Activated CD4-positive, alpha-beta T cell treated with anti-CD3 and anti-CD28 coated beads, Interleukin-2, amount 10 ng/mL, durations not matched to agents 24 days and 14 days (primary cell): ENCODE measurements around the gene USP54. TPM values are rescaled to one million over a fixed set of nuclear protein-coding genes. Genes with fewer than 3 reads are reported as not detected.
"Not testable (repeated sequence)": the region's sequence is repeated elsewhere in the genome, so short reads cannot be mapped to it uniquely, and the experiment has no call there.

Experiments used
- DNase-seq: peaks from one replicate; pipeline ENCODE4 v3.0.0; 2022
- H3K27ac Mint-ChIP-seq: one replicate; pipeline ENCODE4 v1.8.0; 2022; ENCODE audit warnings: mild to moderate bottlenecking, mixed read lengths
- H3K27me3 Mint-ChIP-seq: one replicate; pipeline ENCODE4 v1.8.0; 2022; ENCODE audit warnings: mixed read lengths
- H3K36me3 Mint-ChIP-seq: one replicate; pipeline ENCODE4 v1.8.0; 2022; ENCODE audit warnings: low read depth, mild to moderate bottlenecking, mixed read lengths
- H3K4me1 Mint-ChIP-seq: one replicate; pipeline ENCODE4 v1.8.0; 2021; ENCODE audit warnings: mixed read lengths
- H3K4me3 Mint-ChIP-seq: one replicate; pipeline ENCODE4 v1.8.0; 2022; ENCODE audit warnings: mild to moderate bottlenecking, moderate library complexity, mixed read lengths
- H3K9me3 Mint-ChIP-seq: one replicate; pipeline ENCODE4 v1.8.0; 2021; ENCODE audit warnings: mixed read lengths
- intact Hi-C: fragments of 100-400 bp; cut with micrococcal nuclease; formaldehyde crosslinking; loops from one replicate; pipeline ENCODE4 v1.15.1; 2023
- total RNA-seq: library from RNA; stranded (reverse); gene quantifications from 2 replicates; pipeline ENCODE4 v1.2.3, GENCODE V29; 2022

USP54 gene, protein sequence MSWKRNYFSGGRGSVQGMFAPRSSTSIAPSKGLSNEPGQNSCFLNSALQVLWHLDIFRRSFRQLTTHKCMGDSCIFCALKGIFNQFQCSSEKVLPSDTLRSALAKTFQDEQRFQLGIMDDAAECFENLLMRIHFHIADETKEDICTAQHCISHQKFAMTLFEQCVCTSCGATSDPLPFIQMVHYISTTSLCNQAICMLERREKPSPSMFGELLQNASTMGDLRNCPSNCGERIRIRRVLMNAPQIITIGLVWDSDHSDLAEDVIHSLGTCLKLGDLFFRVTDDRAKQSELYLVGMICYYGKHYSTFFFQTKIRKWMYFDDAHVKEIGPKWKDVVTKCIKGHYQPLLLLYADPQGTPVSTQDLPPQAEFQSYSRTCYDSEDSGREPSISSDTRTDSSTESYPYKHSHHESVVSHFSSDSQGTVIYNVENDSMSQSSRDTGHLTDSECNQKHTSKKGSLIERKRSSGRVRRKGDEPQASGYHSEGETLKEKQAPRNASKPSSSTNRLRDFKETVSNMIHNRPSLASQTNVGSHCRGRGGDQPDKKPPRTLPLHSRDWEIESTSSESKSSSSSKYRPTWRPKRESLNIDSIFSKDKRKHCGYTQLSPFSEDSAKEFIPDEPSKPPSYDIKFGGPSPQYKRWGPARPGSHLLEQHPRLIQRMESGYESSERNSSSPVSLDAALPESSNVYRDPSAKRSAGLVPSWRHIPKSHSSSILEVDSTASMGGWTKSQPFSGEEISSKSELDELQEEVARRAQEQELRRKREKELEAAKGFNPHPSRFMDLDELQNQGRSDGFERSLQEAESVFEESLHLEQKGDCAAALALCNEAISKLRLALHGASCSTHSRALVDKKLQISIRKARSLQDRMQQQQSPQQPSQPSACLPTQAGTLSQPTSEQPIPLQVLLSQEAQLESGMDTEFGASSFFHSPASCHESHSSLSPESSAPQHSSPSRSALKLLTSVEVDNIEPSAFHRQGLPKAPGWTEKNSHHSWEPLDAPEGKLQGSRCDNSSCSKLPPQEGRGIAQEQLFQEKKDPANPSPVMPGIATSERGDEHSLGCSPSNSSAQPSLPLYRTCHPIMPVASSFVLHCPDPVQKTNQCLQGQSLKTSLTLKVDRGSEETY (N-terminal part only)
- total RNA-seq, result 7.3 and 7.8 TPM in 2 replicates

DNA sequence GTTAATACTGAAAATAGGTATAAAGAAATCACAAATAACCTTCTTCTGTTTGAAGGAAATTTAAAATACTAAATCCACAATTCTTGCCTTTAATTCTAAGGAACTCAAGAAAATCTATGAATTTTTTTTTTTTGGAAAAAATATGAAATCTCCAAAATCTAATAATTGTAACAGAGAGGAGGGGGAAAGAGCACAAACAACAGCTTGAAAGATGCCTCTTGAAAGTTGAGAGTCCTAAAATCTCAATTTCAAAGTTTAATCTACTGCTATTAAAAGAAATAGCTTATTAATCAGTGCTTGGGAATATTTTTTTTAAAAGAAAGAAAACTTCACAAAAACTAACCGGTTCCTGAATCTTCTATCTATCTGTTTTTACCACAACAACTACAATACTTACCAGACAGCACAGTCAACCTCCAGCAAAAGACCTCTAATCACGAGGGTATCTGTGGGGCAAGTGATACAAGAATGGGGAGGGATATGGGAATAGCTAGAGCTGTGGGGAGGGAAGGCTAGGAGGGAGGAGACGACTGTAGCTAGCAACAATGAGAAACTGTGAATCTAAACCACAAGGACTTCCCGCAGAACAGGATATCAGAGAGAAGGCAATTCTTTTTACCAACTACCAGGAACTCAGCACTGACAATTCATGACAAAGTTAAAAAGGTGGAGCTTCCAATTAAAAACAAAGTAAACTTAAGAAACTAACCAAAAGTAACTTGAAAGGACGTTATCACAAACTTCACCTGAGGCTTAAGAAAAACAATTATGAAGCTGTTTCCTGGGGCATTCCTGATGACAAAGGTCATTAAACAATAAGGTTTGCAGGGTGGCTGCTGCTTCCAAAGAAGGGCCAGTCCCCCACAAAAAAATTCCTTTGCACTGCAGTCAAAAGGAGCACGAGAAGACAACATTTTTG is at the start of gene USP54:
Gene USP54, minus strand, starts transcription at position 462 of the 919 bp plus-strand sequence. CDS start 15,684 bp downstream, outside the sequence.
- no peaks in the 10 kb centered on the region for H3K36me3 Mint-ChIP-seq
- peak within 1 kb of the TSS; percentile 72 for H3K4me3 Mint-ChIP-seq
- peak; percentile 75 for DNase-seq
- peaks cover 19% of the 10 kb centered on the region for H3K4me1 Mint-ChIP-seq
- H3K27me3 Mint-ChIP-seq, result no peaks in the 10 kb centered on the region
- intact Hi-C loops, result no loop called here
- peak within 1 kb of the TSS; percentile 63 for H3K27ac Mint-ChIP-seq
- no peaks in the 10 kb centered on the region for H3K9me3 Mint-ChIP-seq

GRCh38 chr10:73639286-73639685 is 48.1 kb upstream of the USP54 start:
- no peaks in the 10 kb centered on the region for H3K9me3 Mint-ChIP-seq

GRCh38 chr10:73635781-73636180 is 44.6 kb upstream of the USP54 start:
- no peak for DNase-seq
- no peak overlapping the region for H3K4me3 Mint-ChIP-seq
- H3K27me3 Mint-ChIP-seq, result peaks cover 6% of the 10 kb centered on the region
- H3K4me1 Mint-ChIP-seq, result no peaks in the 10 kb centered on the region
- no peaks in the 10 kb centered on the region for H3K9me3 Mint-ChIP-seq
- intact Hi-C loops, result no loop called here
- no peak overlapping the region for H3K27ac Mint-ChIP-seq
- no peaks in the 10 kb centered on the region for H3K36me3 Mint-ChIP-seq

More at GRCh38 chr10:73639286-73639685, 48.1 kb upstream of the USP54 start:
- intact Hi-C loops, result no loop called here
- no peak for DNase-seq
- Mint-ChIP-seq H3K27me3 (peaks cover 4% of the 10 kb centered on the region), H3K36me3 (no peaks in the 10 kb centered on the region), H3K4me1 (peaks cover 8% of the 10 kb centered on the region), H3K27ac (no peak overlapping the region), H3K4me3 (no peak overlapping the region)

- Mint-ChIP-seq H3K9me3 (no peaks in the 10 kb centered on the region), H3K27ac (no peak overlapping the region), H3K27me3 (peaks cover 6% of the 10 kb centered on the region), H3K4me3 (no peak overlapping the region), H3K36me3 (no peaks in the 10 kb centered on the region), H3K4me1 (no peaks in the 10 kb centered on the region)
- DNase-seq, result no peak
- intact Hi-C loops, result no loop called here
Observed at GRCh38 chr10:73634421-73634820, 43.3 kb upstream of the USP54 start.

DNA sequence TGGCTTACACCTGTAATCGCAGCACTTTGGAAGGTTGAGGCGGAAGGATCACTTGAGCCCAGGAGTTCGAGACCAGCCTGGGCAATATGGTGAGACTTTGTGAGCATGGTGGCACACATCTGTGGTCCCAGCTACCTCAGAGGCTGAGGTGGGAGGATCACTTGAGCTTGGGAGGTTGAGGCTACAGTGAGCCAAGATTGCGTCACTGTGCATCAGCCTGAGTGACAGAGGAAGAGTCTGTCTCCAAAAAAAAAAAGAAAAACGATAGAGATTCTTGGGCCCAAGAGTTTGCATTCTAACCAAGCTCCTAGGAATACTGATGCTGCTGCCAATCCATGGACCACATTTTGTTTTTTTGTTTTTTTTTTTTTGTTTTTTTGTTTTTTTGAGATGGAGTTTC is 38.0 kb upstream of the USP54 start:
- Mint-ChIP-seq H3K27me3 (peaks cover 3% of the 10 kb centered on the region), H3K9me3 (no peaks in the 10 kb centered on the region), H3K36me3 (peaks cover 3% of the 10 kb centered on the region), H3K4me3 (no peak overlapping the region), H3K27ac (no peak overlapping the region), H3K4me1 (peaks cover 16% of the 10 kb centered on the region)
- DNase-seq, result no peak
- intact Hi-C loops, result loop anchor here (5.0 kb wide), 3 partner anchors 113 to 272 kb away; partner anchors contain the start of genes ANXA7, CFAP70 and SEC24C

DNA sequence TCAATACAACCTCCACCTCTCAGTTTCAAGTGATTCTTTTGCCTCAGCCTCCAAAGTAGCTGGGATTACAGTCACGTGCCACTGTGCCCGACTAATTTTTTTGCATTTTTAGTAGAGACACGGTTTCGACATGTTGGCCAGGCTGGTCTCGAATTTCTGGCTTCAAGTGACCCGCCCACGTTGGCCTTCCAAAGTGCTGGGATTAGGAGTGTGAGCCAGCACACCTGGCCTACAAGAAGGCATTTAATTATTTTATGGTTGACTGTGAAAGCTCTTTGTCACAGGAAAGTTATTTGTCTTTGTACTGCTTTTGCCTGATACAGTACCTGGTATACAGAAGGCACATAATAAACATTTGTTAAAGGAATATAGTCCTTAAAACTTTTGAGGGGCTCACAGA is 37.3 kb upstream of the USP54 start:
- H3K9me3 Mint-ChIP-seq, result no peaks in the 10 kb centered on the region
- H3K36me3 Mint-ChIP-seq, result peaks cover 3% of the 10 kb centered on the region
- no peak overlapping the region for H3K27ac Mint-ChIP-seq
- intact Hi-C loops, result loop anchor here (5.0 kb wide), 3 partner anchors 114 to 271 kb away; partner anchors contain the start of genes ANXA7, CFAP70 and SEC24C
- no peaks in the 10 kb centered on the region for H3K27me3 Mint-ChIP-seq
- H3K4me1 Mint-ChIP-seq, result peaks cover 16% of the 10 kb centered on the region
- H3K4me3 Mint-ChIP-seq, result no peak overlapping the region
- no peak for DNase-seq

GRCh38 chr10:73627300-73627699 is 36.2 kb upstream of the USP54 start:
- Mint-ChIP-seq H3K36me3 (peaks cover 3% of the 10 kb centered on the region), H3K27ac (no peak overlapping the region), H3K27me3 (no peaks in the 10 kb centered on the region), H3K9me3 (no peaks in the 10 kb centered on the region), H3K4me1 (peaks cover 16% of the 10 kb centered on the region), H3K4me3 (peak overlapping the region; percentile 96)
- no peak for DNase-seq
- intact Hi-C loops, result loop anchor here (5.0 kb wide), 3 partner anchors 115 to 270 kb away; partner anchors contain the start of genes ANXA7, CFAP70 and SEC24C

GRCh38 chr10:73625884-73626752 is 35.0 kb upstream of the USP54 start:
- intact Hi-C loops, result loop anchor here (1.0 to 5.0 kb wide), 5 partner anchors 116 to 379 kb away; partner anchors contain the start of genes ANXA7, CFAP70, DNAJC9 and PPP3CB
- H3K4me3 Mint-ChIP-seq, result peak overlapping the region; percentile 96
- peaks cover 3% of the 10 kb centered on the region for H3K36me3 Mint-ChIP-seq

DNA sequence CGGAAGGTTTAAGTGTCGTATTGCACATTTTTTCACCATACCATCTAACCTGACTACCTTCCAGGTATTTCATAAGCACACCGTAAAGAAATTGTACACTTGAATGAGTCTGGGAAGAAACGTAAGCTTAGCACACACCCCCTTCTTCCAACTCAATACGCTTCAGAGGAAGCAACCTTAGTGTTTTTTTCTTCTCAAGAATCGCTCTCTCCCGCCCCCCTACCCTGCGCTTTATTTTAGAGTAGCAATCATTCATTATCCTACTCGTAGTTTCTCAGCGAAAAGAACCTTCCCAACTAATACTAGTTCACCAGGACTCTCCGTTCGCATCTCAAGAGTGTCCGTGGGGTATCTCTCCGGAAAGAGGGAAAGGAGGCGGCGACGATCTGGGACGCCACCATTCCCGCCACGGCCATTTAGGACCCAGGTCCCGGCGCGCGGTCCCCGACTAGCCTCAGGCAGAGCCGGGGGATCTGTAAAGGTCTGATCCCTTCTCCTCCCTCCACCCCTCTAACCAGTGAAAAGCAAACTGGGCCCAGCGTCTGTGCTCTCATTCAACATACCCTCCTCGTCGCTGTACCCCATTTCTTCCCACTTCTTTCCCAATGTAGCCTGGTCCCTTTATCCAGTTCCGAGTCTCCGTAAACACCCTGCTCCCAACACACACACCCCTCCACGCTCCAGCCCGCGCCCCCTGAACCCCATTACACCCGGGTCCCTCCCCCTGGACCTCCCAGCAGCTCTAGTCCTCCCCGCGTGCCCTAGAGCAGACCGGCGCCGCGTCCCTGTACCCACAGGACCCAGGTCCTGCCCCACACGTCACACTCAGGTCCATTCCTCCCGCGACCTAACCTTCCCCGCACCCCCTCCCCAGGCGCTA is 34.1 kb upstream of the USP54 start:
- H3K9me3 Mint-ChIP-seq, result no peaks in the 10 kb centered on the region
- peaks cover 16% of the 10 kb centered on the region for H3K4me1 Mint-ChIP-seq
- intact Hi-C loops, result loop anchor here (1.0 to 5.0 kb wide), 5 partner anchors 117 to 378 kb away; partner anchors contain the start of genes ANXA7, CFAP70, DNAJC9 and PPP3CB
- peaks cover 3% of the 10 kb centered on the region for H3K36me3 Mint-ChIP-seq
- H3K27me3 Mint-ChIP-seq, result no peaks in the 10 kb centered on the region
- no peak for DNase-seq
- H3K27ac Mint-ChIP-seq, result peak overlapping the region; percentile 96
- peak overlapping the region; percentile 96 for H3K4me3 Mint-ChIP-seq

More at GRCh38 chr10:73625884-73626752, 35.0 kb upstream of the USP54 start:
- Mint-ChIP-seq H3K27ac (peak overlapping the region; percentile 96), H3K9me3 (no peaks in the 10 kb centered on the region), H3K27me3 (no peaks in the 10 kb centered on the region), H3K4me1 (peaks cover 16% of the 10 kb centered on the region)
- DNase-seq, result peak; percentile 98

DNA sequence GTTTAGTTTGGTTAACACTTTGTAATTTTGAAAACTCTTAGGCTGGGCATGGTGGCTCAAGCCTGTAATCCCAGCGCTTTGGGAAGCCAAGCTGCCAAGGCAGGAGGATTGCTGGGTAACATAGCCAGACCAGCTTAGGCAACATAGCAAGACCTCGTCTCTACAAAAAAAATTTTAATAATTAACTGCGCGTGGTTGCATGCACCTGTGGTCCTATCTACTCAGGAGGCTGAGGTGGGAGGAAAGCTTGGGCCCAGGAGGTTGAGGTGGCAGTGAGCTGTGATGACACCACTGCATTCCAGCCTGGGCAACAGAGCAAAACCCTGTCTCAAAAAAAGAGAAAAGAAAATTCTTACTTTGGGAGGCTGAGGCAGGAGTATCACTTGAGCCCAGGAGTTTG is 31.9 kb upstream of the USP54 start:
- DNase-seq, result no peak
- Mint-ChIP-seq H3K27me3 (no peaks in the 10 kb centered on the region), H3K9me3 (no peaks in the 10 kb centered on the region), H3K4me1 (peaks cover 16% of the 10 kb centered on the region), H3K36me3 (peaks cover 3% of the 10 kb centered on the region), H3K4me3 (no peak overlapping the region), H3K27ac (no peak overlapping the region)
- intact Hi-C loops, result no loop called here

- H3K9me3 Mint-ChIP-seq, H3K27ac Mint-ChIP-seq, intact Hi-C loops, H3K4me1 Mint-ChIP-seq, H3K36me3 Mint-ChIP-seq, H3K4me3 Mint-ChIP-seq, H3K27me3 Mint-ChIP-seq, DNase-seq: not testable (repeated sequence)
Observed at GRCh38 chr10:73620974-73621373, 29.8 kb upstream of the USP54 start.
